ENCODE results near the gene NSMCE4A. TPM values are rescaled to one million over a fixed set of nuclear protein-coding genes. Genes with fewer than 3 reads are reported as not detected.
A peak's percentile ranks its signal among the peaks of the same experiment; 100 is the strongest.

The NSMCE4A gene
- total and polyA plus RNA-seq, 2 experiments from 2014 or later: 25.6 to 29.2 TPM

DNA sequence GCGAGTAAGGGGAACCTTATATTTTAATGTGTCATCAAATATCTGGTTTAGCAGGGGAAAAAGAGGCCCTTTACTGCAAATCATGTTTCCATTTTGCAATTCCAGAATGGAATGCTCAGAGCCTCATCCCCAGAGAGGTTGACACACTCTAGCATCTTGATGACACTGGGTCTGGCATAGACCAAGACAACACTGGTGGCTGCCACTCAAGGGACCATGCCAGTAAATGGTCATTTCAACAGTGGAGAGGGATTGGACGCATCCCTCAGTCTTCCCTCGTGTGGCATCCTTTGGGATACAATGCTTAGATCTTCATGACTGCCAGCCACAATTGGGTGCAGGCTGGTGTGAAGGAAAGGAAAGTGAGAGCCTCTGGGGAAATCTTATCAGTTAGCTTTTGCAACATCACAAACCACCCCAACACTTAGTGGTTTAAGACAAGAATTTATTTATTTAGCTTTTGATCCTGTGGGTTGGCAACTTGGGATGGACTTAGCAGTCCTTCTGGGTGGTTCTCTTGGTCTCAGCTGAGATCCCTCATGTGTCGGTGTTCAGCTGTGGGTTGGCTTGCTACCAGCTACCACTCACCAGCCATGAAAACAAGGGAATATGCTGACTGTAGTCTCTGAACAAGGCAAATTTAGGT, 35.5 kb upstream of the NSMCE4A start:
- Histone ChIP-seq H3K27me3 (replicated peaks; ENCODE audit: insufficient read depth) (peaks cover 4% of the 10 kb centered on the region; the same call in 1 of the 2 replicates), H3K9ac (no peak overlapping the region), H3K27ac (no peak overlapping the region), H3K4me1 (ENCODE audit: insufficient read depth) (no peaks in the 10 kb centered on the region), H3K36me3 (ENCODE audit: low read depth) (no peaks in the 10 kb centered on the region), H3K79me2 (ENCODE audit: insufficient read depth) (no peaks in the 10 kb centered on the region), H3K9me2 (ENCODE audit: insufficient read depth) (no peaks in the 10 kb centered on the region), H3K4me3 (no peak overlapping the region), H3K4me2 (ENCODE audit: unreplicated experiment) (no peak overlapping the region), H2AFZ (no peak overlapping the region), H4K20me1 (ENCODE audit: insufficient read depth) (no peaks in the 10 kb centered on the region), H3F3A (ENCODE audit: insufficient read depth) (no peaks in the 10 kb centered on the region), H3K9me3 (ENCODE audit: low read depth) (no peaks in the 10 kb centered on the region)
- in situ Hi-C loops (cut with MboI): no loop called here
- TF ChIP-seq EZH2phosphoT487 (IDR thresholded peaks at IDR 0.05; ENCODE audit: insufficient read depth, low read depth): no peak
- WGBS, 2 experiments (ENCODE audit: low coverage in 1 of 2, low lambda C conversion rate in 2 of 2, missing lambda C conversion rate in 2 of 2): 35 to 49% methylated on average over 4 of the region's 4 CpGs
- no peak for DNase-seq

GRCh38 chr10:122007415-122007814, 32.4 kb upstream of the NSMCE4A start:
- Histone ChIP-seq H3K4me1 (ENCODE audit: insufficient read depth) (no peaks in the 10 kb centered on the region), H4K20me1 (ENCODE audit: insufficient read depth) (no peaks in the 10 kb centered on the region), H3K27me3 (replicated peaks; ENCODE audit: insufficient read depth) (0 out of 2 replicates have a peak, but pooled peaks cover 4% of the 10 kb centered on the region), H3K9me2 (ENCODE audit: insufficient read depth) (no peaks in the 10 kb centered on the region), H3K4me2 (ENCODE audit: unreplicated experiment) (no peak overlapping the region), H3K9me3 (ENCODE audit: low read depth) (no peaks in the 10 kb centered on the region), H3K27ac (no peak overlapping the region), H3K79me2 (ENCODE audit: insufficient read depth) (no peaks in the 10 kb centered on the region), H2AFZ (no peak overlapping the region), H3F3A (ENCODE audit: insufficient read depth) (no peaks in the 10 kb centered on the region), H3K36me3 (ENCODE audit: low read depth) (no peaks in the 10 kb centered on the region), H3K4me3 (no peak overlapping the region), H3K9ac (no peak overlapping the region)
- TF ChIP-seq EZH2phosphoT487 (IDR thresholded peaks at IDR 0.05; ENCODE audit: insufficient read depth, low read depth) (no peak), EZH2 (IDR thresholded peaks at IDR 0.05; ENCODE audit: insufficient read depth, poor library complexity, severe bottlenecking) (no peak)
- WGBS, 2 experiments (ENCODE audit: low coverage in 1 of 2, low lambda C conversion rate in 2 of 2, missing lambda C conversion rate in 2 of 2): 36 to 38% methylated on average over 3 of the region's 3 CpGs
- no peak for DNase-seq
- in situ Hi-C loops (cut with MboI): no loop called here

DNA sequence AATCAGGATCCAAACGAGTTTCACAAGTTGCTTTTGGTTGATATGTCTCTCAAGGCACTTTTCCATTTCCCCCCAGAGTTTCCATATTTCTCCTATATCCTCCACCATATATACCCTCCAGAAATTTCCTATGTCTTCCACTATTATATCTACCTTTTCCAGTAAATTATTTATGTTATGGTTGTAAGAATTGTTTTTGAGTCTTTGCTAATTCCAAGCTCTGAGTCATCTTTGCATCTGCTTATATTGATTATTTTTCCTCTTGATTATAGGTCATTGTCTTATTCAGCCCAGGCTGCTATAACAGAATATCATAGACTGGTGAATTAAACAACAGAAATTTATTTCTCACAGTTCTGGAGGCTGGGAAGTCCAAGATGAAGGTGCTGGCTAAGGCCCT, 26.7 kb upstream of the NSMCE4A start:
- no peak for TF ChIP-seq EZH2 (IDR thresholded peaks at IDR 0.05; ENCODE audit: insufficient read depth, poor library complexity, severe bottlenecking)
- no peak for TF ChIP-seq EZH2phosphoT487 (IDR thresholded peaks at IDR 0.05; ENCODE audit: insufficient read depth, low read depth)
- no peaks in the 10 kb centered on the region for H3K9me2 ChIP-seq (ENCODE audit: insufficient read depth)
- 5 to 10% methylated on average over 1 of the region's 1 CpG for WGBS, 2 experiments (ENCODE audit: low coverage in 1 of 2, low lambda C conversion rate in 2 of 2, missing lambda C conversion rate in 2 of 2)
- no peaks in the 10 kb centered on the region for H3K9me3 ChIP-seq (ENCODE audit: low read depth)
- in situ Hi-C loops (cut with MboI): no loop called here
- no peaks in the 10 kb centered on the region for H3K79me2 ChIP-seq (ENCODE audit: insufficient read depth)
- H3K4me3 ChIP-seq: no peak overlapping the region
- H3K27me3 ChIP-seq (replicated peaks; ENCODE audit: insufficient read depth): no peaks in the 10 kb centered on the region; the same call in 1 of the 2 replicates
- no peaks in the 10 kb centered on the region for H3F3A ChIP-seq (ENCODE audit: insufficient read depth)
- H3K36me3 ChIP-seq (ENCODE audit: low read depth): no peaks in the 10 kb centered on the region
- H2AFZ ChIP-seq: no peak overlapping the region
- H3K27ac ChIP-seq: no peak overlapping the region
- H3K9ac ChIP-seq: no peak overlapping the region
- no peak overlapping the region for H3K4me2 ChIP-seq (ENCODE audit: unreplicated experiment)
- no peaks in the 10 kb centered on the region for H3K4me1 ChIP-seq (ENCODE audit: insufficient read depth)
- no peak for DNase-seq
- no peaks in the 10 kb centered on the region for H4K20me1 ChIP-seq (ENCODE audit: insufficient read depth)

DNA sequence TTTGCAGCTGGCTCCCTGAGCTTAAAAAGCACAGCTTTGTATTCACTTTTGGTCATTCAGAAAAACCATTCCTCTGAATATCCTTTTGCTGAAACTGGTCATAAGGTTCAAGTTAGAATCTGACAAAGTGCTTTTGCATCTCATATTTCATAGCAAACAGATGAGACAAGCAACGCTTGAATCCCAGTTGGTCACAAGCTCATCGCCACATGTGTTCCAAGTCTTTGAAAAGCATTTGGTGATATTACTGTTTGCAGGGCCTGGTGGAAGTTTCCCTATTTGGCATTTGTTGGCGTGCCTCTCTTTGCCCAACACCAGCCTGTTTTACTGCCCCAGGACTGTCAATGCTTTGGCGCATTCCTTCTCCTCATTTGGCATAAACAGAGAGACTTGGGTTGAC, 24.3 kb upstream of the NSMCE4A start:
- in situ Hi-C loops (cut with MboI): no loop called here
- Histone ChIP-seq H4K20me1 (ENCODE audit: insufficient read depth) (no peaks in the 10 kb centered on the region), H3K36me3 (ENCODE audit: low read depth) (no peaks in the 10 kb centered on the region), H3K27me3 (replicated peaks; ENCODE audit: insufficient read depth) (no peaks in the 10 kb centered on the region; the same call in 1 of the 2 replicates), H3K79me2 (ENCODE audit: insufficient read depth) (no peaks in the 10 kb centered on the region), H3F3A (ENCODE audit: insufficient read depth) (no peaks in the 10 kb centered on the region), H3K4me3 (no peak overlapping the region), H3K4me2 (ENCODE audit: unreplicated experiment) (no peak overlapping the region), H3K4me1 (ENCODE audit: insufficient read depth) (no peaks in the 10 kb centered on the region), H3K9ac (no peak overlapping the region), H3K9me3 (ENCODE audit: low read depth) (no peaks in the 10 kb centered on the region), H2AFZ (no peak overlapping the region), H3K9me2 (ENCODE audit: insufficient read depth) (no peaks in the 10 kb centered on the region), H3K27ac (no peak overlapping the region)
- 5 to 8% methylated on average over 4 of the region's 4 CpGs for WGBS, 2 experiments (ENCODE audit: low coverage in 1 of 2, low lambda C conversion rate in 2 of 2, missing lambda C conversion rate in 2 of 2)
- peak; percentile 26 for DNase-seq
- no peak for TF ChIP-seq EZH2phosphoT487 (IDR thresholded peaks at IDR 0.05; ENCODE audit: insufficient read depth, low read depth)
- TF ChIP-seq EZH2 (IDR thresholded peaks at IDR 0.05; ENCODE audit: insufficient read depth, poor library complexity, severe bottlenecking): no peak
